NCI-H1436 treated with DMSO at 0.1 percent for 48 hours (cell line): ENCODE data around the gene PDE2A.

Experiments
- DNase-seq: peaks from one replicate; lab custom pipeline; 2025; lab: John Stamatoyannopoulos, UW

The PDE2A gene

GRCh38 chr11:72704783-72705265 is 30.6 kb upstream of the PDE2A start:
- no peak for DNase-seq

GRCh38 chr11:72704028-72704782 is 30.0 kb upstream of the PDE2A start:
- no peak for DNase-seq

GRCh38 chr11:72703267-72704008 is 29.2 kb upstream of the PDE2A start:
- no peak for DNase-seq

- no peak for DNase-seq
These were observed 28.5 kb upstream of the PDE2A start for GRCh38 chr11:72702577-72703241.

GRCh38 chr11:72702096-72702495 is 27.9 kb upstream of the PDE2A start:
- DNase-seq: no peak

- DNase-seq: no peak
These were observed 27.2 kb upstream of the PDE2A start for GRCh38 chr11:72701466-72701865.

GRCh38 chr11:72700146-72700545 is 25.9 kb upstream of the PDE2A start:
- no peak for DNase-seq

- no peak for DNase-seq
These were observed 23.6 kb upstream of the PDE2A start for GRCh38 chr11:72697814-72698213.

- DNase-seq: no peak
These were observed 22.9 kb upstream of the PDE2A start for GRCh38 chr11:72696866-72697700.

GRCh38 chr11:72695354-72695753 is 21.1 kb upstream of the PDE2A start:
- no peak for DNase-seq

GRCh38 chr11:72693271-72693968 is 19.2 kb upstream of the PDE2A start:
- DNase-seq: no peak

GRCh38 chr11:72692498-72693237 is 18.4 kb upstream of the PDE2A start:
- DNase-seq: no peak

- DNase-seq: no peak
These were observed 15.9 kb upstream of the PDE2A start for GRCh38 chr11:72690166-72690565.

- no peak for DNase-seq
These were observed 14.7 kb upstream of the PDE2A start for GRCh38 chr11:72688929-72689328.

GRCh38 chr11:72688486-72688885 is 14.3 kb upstream of the PDE2A start:
- DNase-seq: no peak

GRCh38 chr11:72687326-72687725 is 13.1 kb upstream of the PDE2A start:
- no peak for DNase-seq

GRCh38 chr11:72686639-72687220 is 12.5 kb upstream of the PDE2A start:
- no peak for DNase-seq

GRCh38 chr11:72685560-72686480 is 11.6 kb upstream of the PDE2A start:
- no peak for DNase-seq
